ENCODE measurements around the gene SART3.

The SART3 gene

GRCh38 chr12:108477881-108478259 lies 83.1 kb downstream of the SART3 start:
- no peak overlapping the region for H3K4me3 ChIP-seq (ENCODE audit: low read depth, low read length)
- DNase-seq (ENCODE audit: low read depth) = no peak
- no peak for TF ChIP-seq CTCF (IDR thresholded peaks at IDR 0.05; ENCODE audit: insufficient read depth, low read depth, low read length, missing control alignments)

DNA sequence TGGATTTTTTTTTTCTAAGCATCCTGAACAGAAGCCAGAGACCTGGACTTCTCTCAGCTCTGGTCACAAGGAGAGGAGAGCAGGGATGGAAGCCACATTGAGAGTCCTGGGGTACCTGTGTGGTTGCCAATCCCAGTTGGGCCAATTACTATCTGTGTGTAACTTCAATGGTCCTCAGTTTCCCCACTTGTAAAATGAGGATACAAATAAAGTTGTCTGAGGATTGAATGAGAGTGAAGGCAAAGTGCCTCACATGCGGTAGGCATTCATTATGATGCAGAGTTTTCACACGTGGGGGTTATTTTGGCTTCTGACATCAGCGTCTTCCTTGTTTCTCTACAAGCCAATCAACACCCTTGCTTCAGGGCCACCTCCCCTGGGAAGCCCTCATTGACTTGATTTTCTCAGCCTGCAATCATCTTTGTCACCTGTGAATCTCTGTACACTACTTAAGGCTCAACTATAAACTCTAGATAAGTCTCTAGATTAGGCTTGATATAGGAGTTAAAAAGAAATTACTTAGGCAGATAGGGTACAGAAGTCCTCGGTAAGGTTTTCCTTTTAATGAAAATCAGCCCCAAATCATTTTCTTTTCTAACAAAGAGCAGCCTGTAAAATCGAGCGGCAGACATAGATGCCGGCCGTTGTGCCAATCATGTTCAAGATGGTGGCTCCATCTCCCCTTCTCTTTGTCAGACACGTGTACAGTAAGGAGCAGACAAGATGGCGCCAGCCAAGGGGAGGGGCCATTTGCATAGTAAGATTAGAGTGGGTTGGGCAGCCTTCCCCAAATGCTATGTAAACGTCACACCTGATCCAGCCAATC lies 83.7 kb downstream of the SART3 start:
- TF ChIP-seq CTCF (IDR thresholded peaks at IDR 0.05; ENCODE audit: insufficient read depth, low read depth, low read length, missing control alignments) = no peak
- H3K4me3 ChIP-seq (ENCODE audit: low read depth, low read length) = no peak overlapping the region
- no peak for DNase-seq (ENCODE audit: low read depth)

DNA sequence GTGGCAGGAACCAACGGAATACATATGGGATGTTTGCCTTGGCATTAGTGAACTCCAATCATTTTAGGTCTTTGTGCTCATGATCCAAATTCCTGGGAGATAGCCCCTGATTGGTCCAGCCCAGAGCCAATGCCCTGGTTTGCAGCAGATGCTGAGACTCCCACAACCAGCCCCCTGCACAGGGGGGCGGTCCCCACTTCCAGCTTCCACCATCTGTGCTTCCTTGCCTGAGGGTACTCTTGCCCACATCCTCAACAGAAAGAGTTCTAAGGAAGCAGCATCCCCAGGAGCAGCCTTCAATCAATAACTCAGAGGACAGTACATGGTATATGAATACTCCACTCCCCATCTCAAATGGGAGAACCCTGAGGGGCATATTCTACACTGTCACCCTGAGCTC lies 85.6 kb downstream of the SART3 start:
- no peak for DNase-seq (ENCODE audit: low read depth)
- H3K4me3 ChIP-seq (ENCODE audit: low read depth, low read length) = no peak overlapping the region
- no peak for TF ChIP-seq CTCF (IDR thresholded peaks at IDR 0.05; ENCODE audit: insufficient read depth, low read depth, low read length, missing control alignments)

DNA sequence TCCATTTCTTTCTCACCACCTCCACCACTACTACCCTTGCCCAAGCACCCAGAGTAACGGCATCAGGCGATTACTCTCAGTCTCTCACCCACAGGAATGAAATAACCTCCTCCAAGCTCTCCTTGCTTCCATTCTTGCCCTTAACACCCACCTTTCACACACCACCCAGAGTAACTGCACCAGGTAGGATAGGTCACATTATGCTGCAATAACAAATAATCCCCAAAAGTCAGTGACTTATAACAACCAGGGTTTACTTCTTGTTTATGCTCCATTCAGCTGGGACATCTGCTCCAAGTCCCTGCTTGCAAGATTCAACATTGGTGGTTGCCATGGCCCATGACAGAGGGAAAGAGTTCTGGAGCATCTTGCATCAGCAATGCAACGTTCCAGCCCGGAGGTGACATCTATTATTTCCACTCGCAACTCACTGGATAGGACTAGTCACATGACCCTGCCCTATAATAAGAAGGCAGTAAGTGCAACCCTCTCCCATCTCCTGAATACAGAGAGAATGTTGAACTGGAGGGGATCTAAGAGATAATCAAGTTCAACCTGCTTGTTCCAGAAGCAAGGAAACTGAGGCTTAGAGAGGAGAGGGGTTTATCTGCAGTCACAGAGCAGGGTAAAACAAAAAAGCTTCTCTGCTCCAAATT lies 87.4 kb downstream of the SART3 start:
- DNase-seq (ENCODE audit: low read depth) = no peak
- TF ChIP-seq CTCF (IDR thresholded peaks at IDR 0.05; ENCODE audit: insufficient read depth, low read depth, low read length, missing control alignments) = no peak
- H3K4me3 ChIP-seq (ENCODE audit: low read depth, low read length) = no peak overlapping the region
